Activated T-cell treated with anti-CD3 and anti-CD28 coated beads, Interleukin-2, amount 50 U/mL, for 72 hours (primary cell): Measurements from ENCODE around the gene DHRSX. TPM values are rescaled to one million over a fixed set of nuclear protein-coding genes. Genes with fewer than 3 reads are reported as not detected.
"Not testable (repeated sequence)": the region's sequence is repeated elsewhere in the genome, so short reads cannot be mapped to it uniquely, and the experiment has no call there.

Experiments
- ATAC-seq, 2 donors: fragments of 150-1000 bp; cut with Tn5 transposase; replicated peaks in 1 of 2; 2 replicates each; pipeline ENCODE4 v1.10.0; 2021; ENCODE audit warnings: moderate library complexity in 2 of 2, mild to moderate bottlenecking in 1 of 2
- DNase-seq, 2 donors: peaks; one replicate each; pipeline ENCODE4 v3.0.0; 2021 to 2022; ENCODE audit warnings: mixed read lengths in 1 of 2
- H3K27ac Mint-ChIP-seq: one replicate; pipeline ENCODE4 v1.8.0; 2022; ENCODE audit warnings: mild to moderate bottlenecking, moderate library complexity, mixed read lengths
- H3K27me3 Mint-ChIP-seq: one replicate; pipeline ENCODE4 v1.8.0; 2022; ENCODE audit warnings: low read depth, mixed read lengths
- H3K36me3 Mint-ChIP-seq, 2 donors: one replicate each; pipeline ENCODE4 v1.8.0; 2022; ENCODE audit warnings: mixed read lengths in 2 of 2, mild to moderate bottlenecking in 1 of 2; ENCODE audit not compliant: insufficient read depth in 2 of 2
- H3K4me1 Mint-ChIP-seq: one replicate; pipeline ENCODE4 v1.8.0; 2022; ENCODE audit warnings: low read depth, mixed read lengths
- H3K4me3 Mint-ChIP-seq, 2 donors: one replicate each; pipeline ENCODE4 v1.8.0; 2022; ENCODE audit warnings: mild to moderate bottlenecking in 2 of 2, mixed read lengths in 2 of 2, moderate library complexity in 2 of 2
- H3K9me3 Mint-ChIP-seq, 2 donors: one replicate each; pipeline ENCODE4 v1.8.0; 2022; ENCODE audit warnings: mixed read lengths in 2 of 2
- total RNA-seq, 2 donors: library from RNA; stranded (reverse); gene quantifications; one replicate each; pipeline ENCODE4 v1.2.3, GENCODE V29; 2022

Gene DHRSX
- total RNA-seq, 2 donors from 2014 or later: 24.0 to 26.0 TPM

- Mint-ChIP-seq H3K4me1 (no peaks in the 10 kb centered on the region), H3K36me3 (peaks cover 19 to 36% of the 10 kb centered on the region in 2 donors), H3K27ac (no peak overlapping the region), H3K9me3 (peaks cover 5 to 9% of the 10 kb centered on the region in 2 donors), H3K27me3 (no peaks in the 10 kb centered on the region), H3K4me3 (no peak overlapping the region)
- no peak for DNase-seq
- no peak for ATAC-seq
Measured at GRCh38 chrX:2425286-2426071, 75.3 kb downstream of the DHRSX start.

GRCh38 chrX:2424317-2424716 is 76.5 kb downstream of the DHRSX start:
- peaks cover 19 to 36% of the 10 kb centered on the region in 2 donors for H3K36me3 Mint-ChIP-seq
- H3K9me3 Mint-ChIP-seq: peaks cover 5 to 7% of the 10 kb centered on the region in 2 donors
- no peak overlapping the region for H3K27ac Mint-ChIP-seq
- DNase-seq (no peak), ATAC-seq (no peak)
- no peak overlapping the region for H3K4me3 Mint-ChIP-seq
- H3K27me3 Mint-ChIP-seq: no peaks in the 10 kb centered on the region
- H3K4me1 Mint-ChIP-seq: no peaks in the 10 kb centered on the region

- H3K4me3 Mint-ChIP-seq: no peak overlapping the region
- no peak overlapping the region for H3K27ac Mint-ChIP-seq
- no peaks in the 10 kb centered on the region for H3K27me3 Mint-ChIP-seq
- ATAC-seq (no peak), DNase-seq (no peak)
- no peaks in the 10 kb centered on the region for H3K4me1 Mint-ChIP-seq
- peaks cover 19 to 36% of the 10 kb centered on the region in 2 donors for H3K36me3 Mint-ChIP-seq
- H3K9me3 Mint-ChIP-seq: peaks cover 5 to 7% of the 10 kb centered on the region in 2 donors
Measured at GRCh38 chrX:2423899-2424298, 76.9 kb downstream of the DHRSX start.

- Mint-ChIP-seq H3K9me3 (peaks cover 4 to 7% of the 10 kb centered on the region in 2 donors), H3K36me3 (peaks cover 17 to 36% of the 10 kb centered on the region in 2 donors), H3K4me1 (no peaks in the 10 kb centered on the region), H3K4me3 (no peak overlapping the region), H3K27ac (no peak overlapping the region), H3K27me3 (no peaks in the 10 kb centered on the region)
- DNase-seq (no peak), ATAC-seq (no peak)
Measured at GRCh38 chrX:2423282-2423681, 77.5 kb downstream of the DHRSX start.

GRCh38 chrX:2419418-2419817 is 81.4 kb downstream of the DHRSX start:
- not testable (repeated sequence) for H3K27me3 Mint-ChIP-seq, H3K4me3 Mint-ChIP-seq, H3K4me1 Mint-ChIP-seq, DNase-seq, H3K9me3 Mint-ChIP-seq, H3K27ac Mint-ChIP-seq, ATAC-seq
- H3K36me3 Mint-ChIP-seq: peaks cover 6 to 14% of the 10 kb centered on the region in 2 donors

- no peak overlapping the region for H3K4me3 Mint-ChIP-seq
- DNase-seq (no peak), ATAC-seq (no peak)
- no peaks in the 10 kb centered on the region for H3K4me1 Mint-ChIP-seq
- H3K27me3 Mint-ChIP-seq: no peaks in the 10 kb centered on the region
- H3K36me3 Mint-ChIP-seq: peaks cover 6 to 12% of the 10 kb centered on the region in 2 donors
- H3K9me3 Mint-ChIP-seq: no peaks in the 10 kb centered on the region
- no peak overlapping the region for H3K27ac Mint-ChIP-seq
Measured at GRCh38 chrX:2418000-2418399, 82.8 kb downstream of the DHRSX start.

GRCh38 chrX:2416851-2417604 is 83.7 kb downstream of the DHRSX start:
- H3K9me3 Mint-ChIP-seq: no peaks in the 10 kb centered on the region
- no peak overlapping the region for H3K27ac Mint-ChIP-seq
- H3K36me3 Mint-ChIP-seq: peaks cover 6 to 12% of the 10 kb centered on the region in 2 donors
- no peak overlapping the region for H3K4me3 Mint-ChIP-seq
- no peaks in the 10 kb centered on the region for H3K4me1 Mint-ChIP-seq
- no peak for ATAC-seq
- H3K27me3 Mint-ChIP-seq: no peaks in the 10 kb centered on the region
- DNase-seq: no peak

GRCh38 chrX:2414384-2414783 is 86.4 kb downstream of the DHRSX start:
- no peaks in the 10 kb centered on the region for H3K36me3 Mint-ChIP-seq
- DNase-seq (no peak), ATAC-seq (no peak)
- H3K9me3 Mint-ChIP-seq: no peaks in the 10 kb centered on the region
- no peaks in the 10 kb centered on the region for H3K4me1 Mint-ChIP-seq
- no peak overlapping the region for H3K27ac Mint-ChIP-seq
- no peak overlapping the region for H3K4me3 Mint-ChIP-seq
- no peaks in the 10 kb centered on the region for H3K27me3 Mint-ChIP-seq

- ATAC-seq (no peak), DNase-seq (no peak)
- Mint-ChIP-seq H3K27ac (no peak overlapping the region), H3K36me3 (no peaks in the 10 kb centered on the region), H3K27me3 (no peaks in the 10 kb centered on the region), H3K4me1 (no peaks in the 10 kb centered on the region), H3K9me3 (no peaks in the 10 kb centered on the region), H3K4me3 (no peak overlapping the region)
Measured at GRCh38 chrX:2413969-2414368, 86.8 kb downstream of the DHRSX start.

GRCh38 chrX:2412131-2412530 is 88.6 kb downstream of the DHRSX start:
- no peak overlapping the region for H3K27ac Mint-ChIP-seq
- H3K36me3 Mint-ChIP-seq: peaks cover 2 to 15% of the 10 kb centered on the region in 2 donors
- no peak for ATAC-seq
- H3K9me3 Mint-ChIP-seq: no peaks in the 10 kb centered on the region
- H3K4me3 Mint-ChIP-seq: no peak overlapping the region
- no peaks in the 10 kb centered on the region for H3K4me1 Mint-ChIP-seq
- no peak for DNase-seq
- no peaks in the 10 kb centered on the region for H3K27me3 Mint-ChIP-seq

- Mint-ChIP-seq H3K4me1 (no peaks in the 10 kb centered on the region), H3K4me3 (no peak overlapping the region), H3K27ac (no peak overlapping the region), H3K27me3 (no peaks in the 10 kb centered on the region), H3K9me3 (no peaks in the 10 kb centered on the region), H3K36me3 (peaks cover 5 to 22% of the 10 kb centered on the region in 2 donors)
- ATAC-seq: no peak
- DNase-seq: no peak
Measured at GRCh38 chrX:2410279-2411020, 90.3 kb downstream of the DHRSX start.

- no peak for DNase-seq
- Mint-ChIP-seq H3K27me3 (no peaks in the 10 kb centered on the region), H3K36me3 (peaks cover 5 to 22% of the 10 kb centered on the region in 2 donors), H3K4me1 (no peaks in the 10 kb centered on the region), H3K4me3 (no peak overlapping the region), H3K9me3 (no peaks in the 10 kb centered on the region), H3K27ac (no peak overlapping the region)
- ATAC-seq: no peak
Measured at GRCh38 chrX:2409796-2410195, 91.0 kb downstream of the DHRSX start.

GRCh38 chrX:2408856-2409255 is 91.9 kb downstream of the DHRSX start:
- Mint-ChIP-seq H3K4me3 (no peak overlapping the region), H3K9me3 (no peaks in the 10 kb centered on the region), H3K4me1 (no peaks in the 10 kb centered on the region), H3K36me3 (peaks cover 5 to 22% of the 10 kb centered on the region in 2 donors), H3K27ac (no peak overlapping the region), H3K27me3 (no peaks in the 10 kb centered on the region)
- ATAC-seq (no peak), DNase-seq (no peak)
